Gastrocnemius medialis (tissue), 4 donors: ENCODE results near the gene RASGRP1.

Source experiments
- CTCF ChIP-seq, 5 experiments: fragments of 450-650 bp in 3 of 5; fragments of 200-600 bp in 2 of 5; sonication (generic) in 2 of 5; IDR thresholded peaks in 4 of 5; conservative IDR thresholded peaks in 1 of 5; 1 replicate in 4 of 5; 2 replicates in 1 of 5; pipeline ENCODE4 v1.5.1; 2016 to 2019; ENCODE audit warnings: antibody characterized with exemption in 5 of 5, mild to moderate bottlenecking in 3 of 5, moderate library complexity in 3 of 5
- POLR2A ChIP-seq, 2 donors: fragments of 450-650 bp; IDR thresholded peaks; one replicate each; pipeline ENCODE4 v1.6.1; 2017; ENCODE audit warnings: antibody characterized with exemption in 2 of 2, mild to moderate bottlenecking in 2 of 2, moderate library complexity in 2 of 2

GRCh38 chr15:38600236-38600635, 35.6 kb upstream of the RASGRP1 start:
- TF ChIP-seq CTCF (IDR thresholded peaks at IDR 0.05 in 4 of 5, conservative IDR thresholded peaks at IDR 0.05 in 1 of 5) (no peak), POLR2A (IDR thresholded peaks at IDR 0.05) (no peak)
